Right lobe of liver (tissue), 6 donors: ENCODE results near the gene IREB2. TPM values are rescaled to one million over a fixed set of nuclear protein-coding genes. Genes with fewer than 3 reads are reported as not detected.
"Not testable (repeated sequence)": the region's sequence is repeated elsewhere in the genome, so short reads cannot be mapped to it uniquely, and the experiment has no call there.

Experiments used
- ATAC-seq, 4 donors: fragments of 200-7000 bp; cut with Tn5 transposase; one replicate each; pipeline ENCODE4 v1.9.1; 2020; ENCODE audit warnings: mild to moderate bottlenecking in 4 of 4, moderate library complexity in 4 of 4
- DNase-seq, 3 donors: peaks; one replicate each; pipeline ENCODE4 v3.0.0-alpha.2; 2020
- H3K27ac ChIP-seq, 3 donors: fragments of 200-600 bp; one replicate each; pipeline ENCODE4 v1.8.0; 2022
- H3K27me3 ChIP-seq, 2 donors: fragments of 200-600 bp; one replicate each; pipeline ENCODE4 v1.8.0; 2022
- H3K36me3 ChIP-seq, 4 donors: fragments of 200-600 bp; sonication (generic) in 1 of 4; one replicate each; pipeline versions ENCODE4 v1.5.1 to v1.8.0; 2017 to 2022; ENCODE audit warnings: control low read depth in 1 of 4
- H3K4me1 ChIP-seq, 4 donors: fragments of 200-600 bp; sonication (generic) in 1 of 4; one replicate each; pipeline versions ENCODE4 v1.5.1 to v1.8.0; 2017 to 2022; ENCODE audit warnings: control low read depth in 1 of 4
- H3K4me3 ChIP-seq, 3 donors: fragments of 200-600 bp; one replicate each; pipeline ENCODE4 v1.8.0; 2022
- H3K9me3 ChIP-seq, 4 donors: fragments of 200-600 bp; sonication (generic) in 1 of 4; one replicate each; pipeline versions ENCODE4 v1.5.1 to v1.8.0; 2017 to 2022; ENCODE audit warnings: control low read depth in 1 of 4
- CTCF ChIP-seq, 4 donors: fragments of 200-600 bp in 3 of 4; fragments of 450-650 bp in 1 of 4; IDR thresholded peaks; one replicate each; pipeline versions ENCODE4 v1.5.1 to v1.8.0; 2016 to 2022; ENCODE audit warnings: antibody characterized with exemption in 4 of 4, mild to moderate bottlenecking in 2 of 4
- POLR2A ChIP-seq: fragments of 450-650 bp; IDR thresholded peaks from one replicate; pipeline ENCODE4 v1.6.1; 2017; ENCODE audit warnings: antibody characterized with exemption, mild to moderate bottlenecking
- WGBS: methylation state at CpG from one replicate; pipeline ENCODE4 v1.1.6; 2018; ENCODE audit warnings: low coverage, low lambda C conversion rate; ENCODE audit not compliant: insufficient coverage; ENCODE audit errors: missing lambda C conversion rate; 5-methylcytosine and 5-hydroxymethylcytosine counted together
- intact Hi-C, 2 donors: fragments of 100-400 bp; cut with DNase I; formaldehyde crosslinking; loops; one replicate each; pipeline versions ENCODE4 v1.11.2 to v1.14.1; 2022
- total RNA-seq, 6 experiments: library from RNA; depleted of rRNA in 2 of 6; stranded (reverse); fragments of >200 nt in 2 of 6; fragmentation: NEBNext Ultra II Directional in 3 of 6; extraction: Animal tissue kit (Norgen Biotek cat#: 25700) in 3 of 6; gene quantifications; one replicate each; pipeline versions ENCODE4 v1.1.0 to v1.2.4, GENCODE V29; 2016 to 2023
- donor health status: DM: no; HTN: yes; CAD: no.
- donor health status: DM: no; HTN: no; CAD: no.
- donor health status: DM: no; HTN: no; CAD: no.
- donor health status: DM: no; HTN: yes; CAD: no.
- donor health status: DM: no; HTN: yes; CAD: no.

The IREB2 gene
- total RNA-seq, 6 experiments from 2014 or later = 17.1 to 36.2 (median 25.6) TPM

- Histone ChIP-seq H3K4me3 (no peak overlapping the region), H3K9me3 (no peaks in the 10 kb centered on the region), H3K27me3 (no peaks in the 10 kb centered on the region), H3K27ac (no peak overlapping the region), H3K36me3 (no peaks in the 10 kb centered on the region), H3K4me1 (peaks cover 0 to 6% (median 0%) of the 10 kb centered on the region in 4 donors)
- no peak for ATAC-seq
- intact Hi-C loops = no loop called here
- DNase-seq = no peak
- TF ChIP-seq CTCF (IDR thresholded peaks at IDR 0.05) (no peak), POLR2A (no peak)
Observed at GRCh38 chr15:78427953-78428352, 10.1 kb upstream of the IREB2 start.

- DNase-seq = no peak
- no peaks in the 10 kb centered on the region for H3K9me3 ChIP-seq
- H3K27ac ChIP-seq = no peak overlapping the region
- ATAC-seq = peak in 3 of 4 donors; percentile 61 to 83 (median 65)
- H3K36me3 ChIP-seq = no peaks in the 10 kb centered on the region
- intact Hi-C loops = no loop called here
- no peak for TF ChIP-seq POLR2A
- TF ChIP-seq CTCF (IDR thresholded peaks at IDR 0.05) = no peak
- H3K4me1 ChIP-seq = peaks cover 0 to 6% (median 0%) of the 10 kb centered on the region in 4 donors
- 6% methylated on average over 2 of the region's 2 CpGs for WGBS
- H3K4me3 ChIP-seq = no peak overlapping the region
- no peaks in the 10 kb centered on the region for H3K27me3 ChIP-seq
Observed at GRCh38 chr15:78429477-78429876, 8.5 kb upstream of the IREB2 start.

GRCh38 chr15:78431955-78432354 is 6.1 kb upstream of the IREB2 start:
- intact Hi-C loops = no loop called here
- WGBS = 13% methylated on average over 1 of the region's 1 CpG
- TF ChIP-seq CTCF (IDR thresholded peaks at IDR 0.05) (no peak), POLR2A (no peak)
- ATAC-seq (peak; percentile 35 to 85 (median 44)), DNase-seq (no peak)
- Histone ChIP-seq H3K27ac (peak overlapping the region in 1 of 3 donors; percentile 48), H3K27me3 (no peaks in the 10 kb centered on the region), H3K36me3 (no peaks in the 10 kb centered on the region), H3K9me3 (no peaks in the 10 kb centered on the region), H3K4me3 (no peak overlapping the region), H3K4me1 (peaks cover 0 to 7% (median 0%) of the 10 kb centered on the region in 4 donors)

- intact Hi-C loops = no loop called here
- WGBS = 94% methylated on average over 1 of the region's 1 CpG
- DNase-seq (no peak), ATAC-seq (no peak)
- Histone ChIP-seq H3K9me3 (no peaks in the 10 kb centered on the region), H3K36me3 (no peaks in the 10 kb centered on the region), H3K4me1 (peaks cover 0 to 12% (median 0%) of the 10 kb centered on the region in 4 donors), H3K27ac (no peak overlapping the region), H3K4me3 (no peak overlapping the region), H3K27me3 (no peaks in the 10 kb centered on the region)
- TF ChIP-seq CTCF (IDR thresholded peaks at IDR 0.05) = no peak
- TF ChIP-seq POLR2A = no peak
Observed at GRCh38 chr15:78432664-78433063, 5.4 kb upstream of the IREB2 start.

- TF ChIP-seq CTCF (IDR thresholded peaks at IDR 0.05) (no peak), POLR2A (no peak)
- ATAC-seq = no peak
- no peaks in the 10 kb centered on the region for H3K27me3 ChIP-seq
- intact Hi-C loops = no loop called here
- no peak overlapping the region for H3K27ac ChIP-seq
- no peaks in the 10 kb centered on the region for H3K36me3 ChIP-seq
- H3K4me1 ChIP-seq = peaks cover 0 to 12% (median under 1%) of the 10 kb centered on the region in 4 donors
- H3K9me3 ChIP-seq = no peaks in the 10 kb centered on the region
- WGBS = 54% methylated on average over 8 of the region's 8 CpGs
- DNase-seq = no peak
- no peak overlapping the region for H3K4me3 ChIP-seq
Observed at GRCh38 chr15:78434134-78434533, 3.9 kb upstream of the IREB2 start.

GRCh38 chr15:78434711-78435110 is 3.3 kb upstream of the IREB2 start:
- H3K4me3 ChIP-seq, H3K9me3 ChIP-seq, intact Hi-C loops, ATAC-seq, H3K27me3 ChIP-seq, DNase-seq, H3K27ac ChIP-seq, H3K36me3 ChIP-seq: not testable (repeated sequence)
- 55% methylated on average over 4 of the region's 6 CpGs for WGBS
- peaks cover 0 to 15% (median 4%) of the 10 kb centered on the region in 4 donors for H3K4me1 ChIP-seq
